Islet of Langerhans (tissue), 1 donor: Measurements from ENCODE around the gene CDS2.

Source experiments
- FAIRE-seq: peaks from one replicate; lab custom pipeline; 2011; peaks lifted over from hg19 to GRCh38; lab: Jason Lieb, UNC

The CDS2 gene

DNA sequence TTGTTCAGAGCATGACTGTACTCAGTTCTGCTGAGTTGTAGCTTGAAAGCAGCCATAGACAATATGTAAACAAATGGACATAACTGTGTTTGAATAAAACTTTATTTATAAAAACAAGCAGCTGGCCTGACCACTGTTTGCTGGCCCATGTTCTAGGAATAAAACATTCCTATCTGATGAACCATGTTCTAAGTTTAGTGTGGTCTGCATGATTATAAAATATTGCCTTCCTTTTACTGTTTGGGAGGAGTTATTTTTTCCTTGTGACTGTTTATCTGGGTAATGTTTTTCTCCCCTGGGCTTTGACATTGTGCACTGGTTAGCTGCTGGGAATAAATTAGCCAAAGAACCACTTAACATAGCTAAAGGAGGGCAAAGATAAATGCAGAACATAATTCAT is 55.1 kb downstream of the CDS2 start:
- no peak for FAIRE-seq

DNA sequence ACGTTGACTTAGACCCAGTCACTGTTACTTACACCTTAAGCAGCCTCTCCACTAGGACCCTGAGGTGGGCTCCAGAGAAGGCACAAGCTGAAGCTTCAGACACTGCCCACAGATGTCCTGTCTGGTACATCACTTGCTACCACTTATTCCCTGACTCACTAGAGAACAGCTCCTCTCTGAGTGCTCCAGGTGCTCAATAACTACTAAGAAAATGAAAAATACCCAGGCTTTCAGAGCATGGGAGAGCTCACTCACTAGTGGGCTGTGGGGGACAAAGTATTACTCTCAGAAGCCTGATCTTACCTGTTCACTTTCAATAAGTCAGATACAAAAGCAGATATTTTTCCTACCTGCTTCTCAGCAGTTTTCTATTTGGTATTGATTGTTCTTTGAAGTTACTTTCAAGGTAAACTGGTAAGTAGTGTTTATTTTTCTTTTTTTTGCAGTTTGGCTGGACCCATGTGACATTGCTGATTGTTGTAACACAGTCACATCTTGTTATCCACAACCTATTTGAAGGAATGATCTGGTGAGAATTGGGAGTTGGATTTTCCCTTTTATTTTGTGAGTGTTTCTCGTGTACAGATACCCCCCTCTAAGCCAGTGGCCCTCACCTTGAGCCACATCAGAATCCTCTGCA is 55.9 kb downstream of the CDS2 start:
- FAIRE-seq = no peak

DNA sequence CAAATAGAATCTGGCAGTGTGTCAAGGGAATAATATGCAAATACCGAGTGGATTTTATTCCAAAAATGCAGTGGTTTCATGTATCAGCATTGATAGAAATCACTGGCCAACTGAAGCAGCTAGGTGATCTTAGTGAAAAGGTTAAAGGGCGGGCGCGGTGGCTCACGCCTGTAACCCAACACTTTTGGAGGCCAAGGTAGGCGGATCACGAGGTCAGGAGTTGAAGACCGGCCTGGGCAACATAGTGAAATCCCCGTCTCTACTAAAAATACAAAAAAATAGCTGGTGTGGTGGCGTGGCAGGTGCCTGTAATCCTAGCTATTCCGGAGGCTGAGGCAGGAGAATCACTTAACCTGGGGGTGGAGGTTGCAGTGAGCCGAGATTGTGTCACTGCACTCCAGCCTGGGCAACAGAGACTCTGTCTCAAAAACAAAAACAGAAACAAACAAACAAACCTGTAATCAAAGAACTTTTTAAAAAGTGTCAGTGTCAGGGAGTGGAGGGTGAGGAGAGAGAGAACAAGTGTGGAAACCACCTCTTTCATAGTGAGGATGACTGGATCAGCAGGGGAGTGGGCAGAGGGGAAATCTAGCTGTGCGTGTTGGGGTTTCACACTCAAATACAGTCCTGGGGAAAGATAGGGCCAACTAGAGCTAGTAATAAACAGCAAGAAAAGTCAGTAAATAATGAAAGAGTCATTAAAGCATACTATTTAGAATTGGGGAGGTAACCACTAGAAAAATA is 57.1 kb downstream of the CDS2 start:
- FAIRE-seq = no peak

DNA sequence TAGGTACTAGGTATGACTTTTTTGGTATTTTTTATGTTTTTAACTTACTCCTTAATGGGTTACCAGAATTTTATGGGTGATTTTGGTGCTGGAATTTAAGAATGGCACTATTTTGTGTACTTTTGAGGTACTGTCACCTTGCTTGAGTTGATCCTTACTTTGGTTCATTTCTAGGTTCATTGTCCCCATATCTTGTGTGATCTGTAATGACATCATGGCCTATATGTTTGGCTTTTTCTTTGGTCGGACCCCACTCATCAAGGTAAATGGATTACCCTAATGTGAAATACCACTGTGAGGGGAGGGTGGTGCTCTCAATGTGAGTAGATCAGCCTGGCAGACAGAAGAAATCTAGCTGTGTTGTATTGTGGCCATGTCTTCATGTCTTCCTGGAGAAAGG is 57.9 kb downstream of the CDS2 start:
- FAIRE-seq = no peak

DNA sequence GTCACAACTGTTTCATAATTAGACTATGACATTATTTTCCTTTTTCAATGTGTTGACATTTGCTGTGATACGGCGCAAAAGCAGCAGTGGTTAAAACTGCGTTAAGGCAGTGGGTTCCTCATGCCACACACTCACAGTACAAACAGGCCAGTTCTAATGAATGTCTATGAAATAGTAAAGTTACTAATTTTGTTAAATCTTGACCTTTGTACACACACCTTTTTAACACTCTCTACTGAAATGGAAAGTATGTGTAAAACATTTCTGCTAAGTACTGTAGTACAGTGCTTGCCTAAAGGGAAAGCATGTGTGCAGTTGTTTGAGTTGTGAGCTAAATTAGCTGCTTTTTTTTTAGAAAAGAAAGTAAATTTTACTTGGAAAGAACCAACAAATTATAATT is 60.3 kb downstream of the CDS2 start:
- no peak for FAIRE-seq

DNA sequence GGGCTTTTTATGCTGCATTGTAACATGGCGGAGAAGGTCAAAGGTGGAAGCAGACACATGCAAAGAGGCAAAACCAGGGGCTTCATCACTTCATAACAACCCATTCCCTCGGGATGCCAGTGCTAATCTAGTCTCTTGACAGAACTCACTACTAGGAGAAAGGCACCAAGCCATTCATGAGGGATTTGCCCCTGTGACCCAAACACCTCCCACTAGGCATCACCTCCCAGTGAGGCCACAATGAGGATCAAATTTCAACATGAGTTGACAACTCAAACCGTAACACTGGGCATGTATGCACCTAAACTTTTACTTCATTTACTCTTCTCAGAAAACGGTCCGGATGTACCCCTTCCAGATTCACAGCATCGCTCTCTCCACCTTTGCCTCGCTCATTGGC is 61.9 kb downstream of the CDS2 start:
- no peak for FAIRE-seq

DNA sequence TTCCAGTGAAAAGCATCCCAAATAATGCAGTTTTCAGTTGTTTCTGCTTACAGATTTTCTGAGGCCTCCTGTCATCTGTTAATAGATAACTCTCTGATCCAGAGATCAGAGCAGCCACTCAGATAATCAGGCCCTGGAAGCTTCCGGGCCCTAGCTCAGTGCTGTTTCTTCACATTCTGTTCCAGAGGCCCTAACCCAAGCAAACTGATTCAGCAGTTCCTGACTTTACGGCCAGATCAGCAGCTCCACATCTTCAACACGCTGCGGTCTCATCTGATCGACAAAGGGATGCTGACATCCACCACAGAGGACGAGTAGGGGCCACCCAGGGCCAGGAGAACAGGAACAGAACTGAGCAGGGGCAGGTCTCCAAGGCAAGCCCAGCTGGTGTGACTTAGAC is 63.1 kb downstream of the CDS2 start:
- FAIRE-seq = no peak

DNA sequence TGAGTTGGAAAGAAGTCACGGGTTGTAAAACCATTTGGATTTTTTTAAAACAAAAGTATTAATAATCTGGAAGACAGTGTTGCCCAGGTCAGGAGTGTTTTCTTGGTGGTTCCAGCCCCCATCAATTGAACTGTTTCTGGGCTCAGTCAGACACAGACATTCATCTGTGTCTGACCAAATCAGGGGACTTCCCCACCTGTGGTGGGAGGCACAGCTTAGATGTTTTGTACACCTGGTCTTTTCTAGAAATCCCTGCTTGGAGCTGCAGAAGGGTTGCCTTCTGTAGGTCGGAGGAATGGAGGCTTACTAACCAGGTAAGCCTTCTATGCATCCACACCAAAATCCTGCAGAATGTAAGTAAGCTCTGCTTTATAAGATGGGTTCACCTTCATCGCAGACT is 63.6 kb downstream of the CDS2 start:
- FAIRE-seq = no peak

DNA sequence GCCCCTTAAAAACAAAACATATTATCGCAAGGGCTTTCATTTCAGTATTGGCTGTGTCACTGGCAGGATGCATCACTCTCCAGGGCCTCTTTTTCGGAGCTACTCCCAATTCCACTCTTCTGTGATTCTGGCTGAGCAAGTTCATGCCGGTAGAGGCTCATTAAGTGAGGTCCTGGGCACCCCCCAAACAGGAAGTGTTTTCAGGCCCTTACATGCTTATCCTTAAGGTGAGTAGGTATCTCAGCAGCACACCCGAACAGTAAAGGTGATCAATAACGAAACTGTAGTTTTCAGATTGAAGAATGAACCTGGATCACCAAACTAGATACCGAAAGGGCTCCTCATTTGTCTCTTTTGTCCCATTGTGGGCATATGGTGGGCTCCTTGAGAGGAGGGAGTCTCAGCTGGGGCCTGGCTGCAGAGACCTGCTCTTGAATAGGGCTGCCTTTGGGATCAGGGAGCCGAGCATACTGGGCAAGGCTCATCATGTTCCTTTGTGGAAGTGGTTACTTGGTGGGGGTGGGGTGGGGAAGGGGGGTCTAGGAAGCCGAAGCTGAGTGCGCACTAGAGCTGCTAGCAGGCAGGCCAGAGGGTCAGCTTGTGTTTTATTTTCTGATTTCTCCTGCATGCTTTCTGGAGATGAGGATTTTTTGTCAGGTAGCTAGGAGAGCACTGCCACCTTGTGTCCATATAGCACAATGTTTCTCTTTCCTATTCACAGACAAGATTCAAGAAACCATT is 65.2 kb downstream of the CDS2 start:
- FAIRE-seq = peak; percentile 99

DNA sequence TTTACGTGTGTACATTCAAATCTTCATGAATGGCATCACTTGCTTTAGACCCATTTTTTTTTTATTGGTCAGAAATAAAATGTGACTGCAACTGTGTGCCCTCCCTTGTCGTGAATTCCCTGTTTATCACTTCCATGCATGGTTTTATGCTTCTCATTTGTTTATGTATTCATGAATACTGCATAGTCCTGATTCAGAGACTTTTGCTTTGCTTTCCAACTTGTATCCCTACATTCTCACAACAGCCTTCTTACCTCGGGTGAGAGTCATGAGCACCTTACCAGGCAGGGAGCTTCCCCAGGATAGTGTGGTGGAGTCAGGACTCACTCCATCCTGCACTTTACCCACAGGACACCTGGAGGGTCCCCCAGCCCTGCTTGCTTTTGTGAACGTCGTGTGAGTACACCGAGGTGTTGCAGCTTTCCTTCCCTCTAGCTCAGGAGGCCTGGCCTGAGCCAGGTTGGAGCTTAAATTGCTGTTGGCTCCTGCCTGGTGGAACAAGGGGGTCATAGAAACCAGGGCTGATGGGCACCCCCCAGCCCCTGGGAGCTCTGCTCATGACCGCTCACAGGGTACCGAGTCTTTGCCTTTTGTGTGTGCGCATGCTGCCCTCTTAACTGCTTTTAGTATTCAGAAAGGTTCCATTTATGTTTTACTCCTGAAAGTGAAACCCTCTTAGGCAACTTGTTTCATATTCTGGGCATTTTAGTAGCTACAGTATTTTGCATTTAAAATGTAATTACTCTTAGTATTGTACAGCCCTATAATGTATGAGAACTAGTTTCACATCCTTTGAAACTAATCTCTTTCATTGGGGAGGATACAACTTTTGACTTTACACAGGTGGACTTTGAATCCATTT is 66.0 kb downstream of the CDS2 start:
- no peak for FAIRE-seq

DNA sequence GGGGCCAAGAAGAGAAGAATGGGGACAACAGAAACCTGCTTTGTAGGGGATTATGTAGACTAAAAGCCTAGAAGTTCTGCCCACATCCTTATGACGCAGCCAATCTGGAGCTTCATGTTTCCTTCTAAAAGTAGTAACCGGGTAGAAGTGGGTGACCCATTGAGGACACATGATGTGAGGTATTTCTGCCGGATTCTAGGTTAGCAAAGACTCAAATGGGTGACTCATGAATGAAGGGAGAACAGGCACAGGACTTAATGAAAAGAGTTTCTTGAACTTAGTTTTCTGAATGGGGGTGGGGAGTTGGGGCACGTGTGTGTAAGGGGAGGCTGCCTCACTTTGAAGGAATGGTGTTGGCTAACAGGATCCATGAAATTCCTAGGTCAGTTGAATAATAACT is 68.8 kb downstream of the CDS2 start:
- no peak for FAIRE-seq

DNA sequence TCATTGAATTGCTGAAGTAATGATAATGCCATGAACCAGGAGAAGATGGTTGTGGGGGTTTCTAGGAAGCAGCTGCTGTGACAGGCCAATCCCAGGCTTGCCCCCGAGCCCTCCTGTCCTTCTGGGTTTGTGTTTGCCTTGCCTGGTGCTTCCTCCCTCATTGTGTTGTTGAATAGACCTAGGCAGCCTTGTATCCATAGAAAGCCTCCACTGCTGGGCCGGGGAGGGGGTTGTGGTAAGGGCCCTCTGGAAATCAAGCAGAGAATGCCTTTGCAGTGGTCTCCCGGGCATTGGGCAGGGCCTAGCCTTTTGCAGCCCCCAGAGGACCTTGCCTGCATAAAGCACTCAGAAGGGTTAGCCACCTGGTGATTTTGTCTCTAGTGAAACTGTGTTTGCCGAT is 69.3 kb downstream of the CDS2 start:
- FAIRE-seq = no peak

DNA sequence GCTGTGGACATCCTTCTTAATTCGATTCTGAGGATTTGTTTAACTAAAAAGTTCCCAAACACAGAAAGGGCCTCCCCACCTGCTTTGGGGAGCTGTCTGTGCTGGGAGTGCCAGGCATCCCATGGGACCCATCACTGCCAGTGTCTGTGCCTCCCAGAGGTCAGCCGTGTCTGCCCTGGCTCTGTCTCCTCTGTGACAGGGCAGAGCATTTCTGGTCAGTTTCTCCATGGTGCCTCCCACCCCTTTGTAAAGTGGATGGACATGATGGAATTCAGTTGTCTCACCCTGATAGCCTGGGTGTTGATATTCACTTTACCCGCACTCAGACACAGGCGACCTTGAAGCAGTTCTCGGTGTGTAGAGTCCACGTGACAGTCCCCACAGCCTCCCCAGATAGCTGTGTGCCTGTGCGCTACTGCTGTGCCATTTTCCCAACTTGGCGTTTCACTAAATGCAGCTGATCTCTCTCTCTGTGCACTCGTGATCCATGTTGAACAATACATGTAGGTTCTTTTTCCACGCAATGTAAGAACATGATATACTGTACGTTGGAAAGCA is 70.5 kb downstream of the CDS2 start:
- no peak for FAIRE-seq

DNA sequence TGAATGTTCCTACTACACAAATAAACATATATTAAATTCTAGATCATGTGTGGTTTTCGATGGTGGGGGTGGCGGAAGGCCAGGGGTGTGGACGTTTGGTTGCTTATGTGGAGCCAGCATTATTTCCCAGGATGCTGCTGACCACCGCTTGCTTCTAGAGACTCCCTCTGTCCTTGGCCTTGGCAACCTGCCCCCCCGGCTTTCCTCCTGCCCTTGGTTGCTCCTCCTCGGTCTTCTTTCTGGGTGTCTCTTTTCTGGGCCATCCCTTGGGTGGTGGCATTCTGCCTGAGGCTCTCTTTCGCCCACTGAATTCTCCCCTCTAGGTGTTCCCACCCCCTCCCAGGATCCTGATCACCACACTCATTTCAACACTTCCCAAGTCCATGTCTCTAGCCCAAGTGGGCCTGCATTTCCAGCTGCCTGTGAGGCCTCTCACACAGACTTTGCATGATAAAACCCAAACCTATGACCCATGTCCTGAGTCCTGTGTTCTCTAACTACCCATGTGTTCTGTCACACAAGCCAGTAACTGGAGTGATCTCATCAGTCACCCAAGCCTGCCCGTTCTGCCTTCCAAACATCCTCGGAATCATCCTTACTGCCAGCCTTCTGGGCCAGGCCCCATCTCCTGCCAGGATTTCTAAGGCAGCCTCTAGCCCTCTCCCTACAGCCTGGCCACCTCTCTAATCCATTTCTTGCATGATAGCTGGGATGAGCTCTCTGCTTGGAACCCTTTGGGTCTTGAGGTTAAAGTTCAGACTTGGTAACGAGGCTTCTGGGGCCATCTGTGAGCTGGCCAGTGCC is 71.2 kb downstream of the CDS2 start:
- no peak for FAIRE-seq

DNA sequence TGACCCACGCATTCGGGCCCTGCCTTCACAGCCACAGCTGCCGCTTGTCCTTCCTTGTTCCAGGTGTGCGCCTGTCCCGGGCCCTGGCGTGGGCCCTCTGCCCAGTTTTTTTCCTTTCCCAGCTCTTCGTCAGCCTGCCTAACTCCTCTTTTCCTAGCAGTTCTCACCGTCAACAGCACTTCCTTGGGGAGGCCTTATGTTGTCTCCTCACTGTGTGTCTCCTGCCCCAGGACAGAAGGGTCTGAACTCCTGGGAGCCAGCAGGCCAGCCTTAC is 71.8 kb downstream of the CDS2 start:
- FAIRE-seq = no peak

DNA sequence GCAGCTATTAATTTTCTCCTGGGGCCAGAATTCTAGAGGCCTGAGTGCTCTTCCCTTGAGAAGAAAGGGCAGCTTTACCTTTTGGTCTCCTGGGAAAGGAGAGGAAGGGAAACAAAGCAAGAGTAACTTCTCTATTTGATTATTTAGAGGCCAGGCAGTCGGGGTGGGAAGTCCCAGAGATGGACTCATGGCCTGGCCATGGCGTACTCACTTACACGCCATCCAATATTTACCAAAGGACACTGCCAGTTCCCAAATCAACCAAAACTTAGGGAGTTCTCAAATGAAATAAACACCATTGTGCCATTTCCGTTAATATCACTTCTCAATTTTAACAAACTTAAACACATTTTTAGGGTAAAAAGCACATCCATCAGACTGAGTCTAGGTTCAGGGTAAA is 76.6 kb downstream of the CDS2 start:
- no peak for FAIRE-seq

DNA sequence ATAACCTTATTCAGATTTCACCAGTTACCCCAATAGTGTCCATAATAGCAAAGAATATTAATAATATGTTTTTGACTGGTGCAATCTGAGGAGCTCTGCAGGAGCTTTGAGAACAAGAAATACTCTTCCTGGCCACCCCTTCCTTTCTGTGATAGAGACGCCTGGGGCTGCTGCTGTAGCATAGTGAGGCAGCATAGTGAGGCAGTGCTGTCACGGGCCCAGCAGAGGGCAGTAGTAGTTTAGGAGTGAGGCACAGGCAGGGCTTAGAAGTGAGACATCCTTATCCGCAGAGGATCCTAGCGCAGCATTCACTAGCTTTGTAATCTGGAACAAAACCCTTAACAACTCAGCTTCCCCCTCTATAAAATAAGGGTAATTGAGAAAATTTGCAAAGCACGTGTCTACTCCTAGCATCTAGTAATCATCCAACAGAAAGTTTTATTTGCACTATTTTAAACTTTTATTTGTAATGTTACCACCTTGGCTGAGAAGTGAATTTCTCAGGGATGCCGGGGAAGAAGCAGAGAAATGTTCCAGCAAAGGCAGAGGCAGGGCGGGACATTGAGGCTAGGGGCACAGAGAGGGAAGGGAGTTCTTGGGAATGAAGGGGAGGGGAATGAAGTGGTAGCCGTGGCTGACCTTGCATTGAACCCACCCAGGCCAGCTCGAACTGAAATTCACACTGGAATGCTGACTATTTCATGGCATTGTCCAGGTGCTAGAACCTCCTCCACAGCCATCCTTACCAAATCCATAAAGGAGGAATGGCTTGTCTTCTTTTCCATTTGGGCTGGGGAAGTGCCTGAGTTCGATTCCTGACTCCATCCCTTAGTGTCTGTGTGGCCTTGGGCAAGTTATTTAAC is 78.8 kb downstream of the CDS2 start:
- FAIRE-seq = no peak

DNA sequence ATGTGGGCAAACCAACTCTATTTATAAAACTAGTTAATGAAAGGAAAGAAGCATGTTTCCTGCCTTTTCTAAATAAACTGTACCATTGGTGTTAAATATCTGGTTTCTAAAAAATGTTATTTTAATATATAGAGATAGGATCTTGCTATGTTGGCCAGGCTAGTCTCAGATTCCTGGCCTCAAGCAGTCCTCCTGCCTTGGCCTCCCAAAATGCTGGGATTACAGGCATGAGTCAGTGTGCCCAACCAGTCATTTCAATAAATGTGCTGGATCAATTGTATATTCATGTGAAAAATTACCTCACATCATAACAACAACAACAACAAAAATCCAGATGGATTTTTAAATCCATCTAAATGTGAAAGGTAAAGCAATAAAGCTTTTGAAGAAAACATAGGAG is 80.3 kb downstream of the CDS2 start:
- FAIRE-seq = no peak

DNA sequence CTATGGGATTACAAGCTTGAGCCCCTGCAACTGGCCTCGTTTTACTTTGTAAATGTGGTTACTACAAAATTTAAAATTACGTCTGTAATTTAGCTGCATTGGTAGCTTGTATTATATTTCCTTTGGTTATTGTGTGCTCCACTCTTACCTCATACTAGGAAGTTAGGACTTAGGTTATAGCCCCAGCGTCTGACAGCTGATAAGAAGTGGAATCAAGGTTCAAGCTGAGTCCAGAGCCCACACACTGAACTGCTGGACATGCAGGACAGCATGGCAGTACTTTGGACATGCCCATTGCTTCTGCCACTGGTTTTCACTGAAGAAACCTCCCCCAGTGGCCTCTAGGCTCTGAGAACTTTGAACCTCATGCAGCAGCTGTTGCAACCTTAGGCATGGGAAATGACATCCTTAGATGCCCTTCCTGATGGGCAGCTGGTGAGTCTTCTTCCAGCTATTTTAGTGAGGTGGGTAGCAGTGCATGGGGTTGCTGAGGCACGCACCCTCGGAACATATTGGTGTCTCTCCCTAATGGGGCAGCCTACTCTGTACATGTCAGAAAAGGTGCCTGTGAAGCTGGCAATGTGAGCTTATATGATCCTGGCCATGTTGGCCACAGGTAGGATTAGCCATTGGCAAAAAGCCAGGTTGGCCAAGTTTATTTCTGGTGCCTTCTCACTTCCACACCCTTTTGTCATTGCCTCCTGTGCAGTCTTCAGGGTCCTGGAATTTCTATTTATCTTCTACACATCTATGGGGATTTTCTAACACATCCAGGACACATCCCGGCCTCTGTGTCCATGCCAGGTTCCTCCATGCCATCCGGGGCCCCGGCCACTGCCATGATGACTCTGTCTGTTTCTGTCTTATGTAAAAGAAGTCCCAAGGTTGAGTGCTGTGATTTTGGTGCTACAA is 85.3 kb downstream of the CDS2 start:
- FAIRE-seq = no peak
